Stimulated activated CD4-positive, alpha-beta T cell treated with anti-CD3 and anti-CD28 coated beads, Interleukin-4, amount 100 ng/mL, for 4 hours (primary cell): ENCODE data around the gene HNRNPA1.
"Not testable (repeated sequence)": the region's sequence is repeated elsewhere in the genome, so short reads cannot be mapped to it uniquely, and the experiment has no call there.

Source experiments
- DNase-seq, 2 experiments: peaks; one replicate each; pipeline ENCODE4 v3.0.0-alpha.2; 2020

HNRNPA1 gene

GRCh38 chr12:54277823-54278276, 2.7 kb upstream of the HNRNPA1 start:
- DNase-seq: no peak

GRCh38 chr12:54279227-54279631, 1.3 kb upstream of the HNRNPA1 start:
- no peak for DNase-seq

- DNase-seq: peak; percentile 99
These were observed 676 bp upstream of the HNRNPA1 start, which contains the start of gene CBX5 for GRCh38 chr12:54279632-54280467. CBX5 (minus strand) TSS chr12:54280122; CDS start chr12:54257650, 22,472 bp downstream.

- DNase-seq: not testable (repeated sequence)
These were observed 724 bp downstream of the HNRNPA1 start for GRCh38 chr12:54281261-54281638.

GRCh38 chr12:54281694-54282093, 1.2 kb downstream of the HNRNPA1 start:
- DNase-seq: not testable (repeated sequence)

GRCh38 chr12:54282949-54283593, 2.5 kb downstream of the HNRNPA1 start:
- DNase-seq: peak in 1 of 2 experiments; percentile 36

- DNase-seq: not testable (repeated sequence)
These were observed 3.7 kb downstream of the HNRNPA1 start for GRCh38 chr12:54284070-54284780.

GRCh38 chr12:54285150-54286041, 4.9 kb downstream of the HNRNPA1 start:
- no peak for DNase-seq

- DNase-seq: no peak
These were observed 5.8 kb downstream of the HNRNPA1 start for GRCh38 chr12:54286042-54287030.

GRCh38 chr12:54287261-54288157, 7.0 kb downstream of the HNRNPA1 start:
- no peak for DNase-seq

- no peak for DNase-seq
These were observed 11.8 kb downstream of the HNRNPA1 start for GRCh38 chr12:54292083-54292930.

GRCh38 chr12:54292931-54293241, 12.4 kb downstream of the HNRNPA1 start:
- no peak for DNase-seq

GRCh38 chr12:54294152-54294952, 13.8 kb downstream of the HNRNPA1 start:
- peak; percentile 42 to 53 for DNase-seq

GRCh38 chr12:54294953-54295566, 14.5 kb downstream of the HNRNPA1 start:
- DNase-seq: no peak

- no peak for DNase-seq
These were observed 16.0 kb downstream of the HNRNPA1 start for GRCh38 chr12:54296393-54297099.

GRCh38 chr12:54298904-54299303, 18.4 kb downstream of the HNRNPA1 start:
- DNase-seq: no peak
